Daoy (cell line): Measurements from ENCODE around the gene PHACTR4. TPM values are rescaled to one million over a fixed set of nuclear protein-coding genes. Genes with fewer than 3 reads are reported as not detected.
"Not testable (repeated sequence)": the region's sequence is repeated elsewhere in the genome, so short reads cannot be mapped to it uniquely, and the experiment has no call there.

Source experiments
- DNase-seq: peaks from one replicate; pipeline ENCODE4 v3.0.0-alpha.2; 2015; ENCODE audit warnings: low read depth
- total RNA-seq: library from RNA; depleted of rRNA; stranded (reverse); fragments of >200 nt; shearing (Covaris generic); gene quantifications from 2 replicates; pipeline ENCODE4 v1.2.3, GENCODE V29; 2014; rRNA removed

Gene PHACTR4
- 10.9 and 12.2 TPM in 2 replicates for total RNA-seq

DNA sequence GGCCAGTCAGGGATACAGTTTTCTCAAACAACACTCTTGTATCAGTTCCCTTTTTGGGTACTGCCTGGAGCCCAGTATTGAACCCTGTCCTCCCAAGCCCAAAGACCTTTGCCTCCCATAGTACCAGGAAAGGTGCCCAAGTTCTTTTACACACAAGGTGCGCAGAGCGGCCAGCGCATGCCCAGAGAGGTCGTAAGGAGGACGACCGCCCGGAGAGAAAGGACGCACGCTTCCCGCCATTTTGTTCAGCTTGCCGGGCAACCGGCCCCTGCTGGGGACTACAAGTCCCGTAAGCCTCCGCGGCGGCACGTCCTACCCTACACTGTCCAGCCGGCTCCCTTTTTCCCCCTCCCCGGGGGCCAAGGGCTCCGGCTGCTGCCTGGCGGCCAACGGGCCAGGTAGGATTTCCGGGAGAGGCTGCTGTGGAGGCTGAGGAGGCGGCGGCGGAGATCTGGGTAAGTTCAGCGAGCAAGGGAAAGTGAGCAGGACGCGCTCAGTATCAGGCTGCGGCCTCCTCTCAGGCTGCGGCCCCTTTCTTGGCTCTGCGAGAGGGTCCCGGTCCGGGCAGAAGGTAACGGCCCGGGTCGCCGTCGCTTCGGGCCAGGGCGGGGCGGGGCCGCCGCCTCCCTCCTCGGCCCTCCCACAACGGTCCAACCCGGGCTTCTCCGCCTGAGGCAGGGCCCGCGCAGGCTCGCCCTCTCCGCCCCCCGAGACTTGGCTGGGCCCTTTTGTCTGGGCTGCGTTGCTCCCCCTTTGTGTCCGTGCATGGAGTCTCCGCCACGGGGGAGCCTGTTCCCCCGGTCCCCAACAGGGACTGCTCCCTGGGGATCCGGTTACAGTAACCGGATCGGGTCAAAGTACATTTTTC is at the start of gene PHACTR4:
Gene PHACTR4, plus strand, starts transcription at position 370 of the 868 bp plus-strand sequence. CDS start 37,708 bp downstream, outside the sequence.
- DNase-seq: peak; percentile 96

DNA sequence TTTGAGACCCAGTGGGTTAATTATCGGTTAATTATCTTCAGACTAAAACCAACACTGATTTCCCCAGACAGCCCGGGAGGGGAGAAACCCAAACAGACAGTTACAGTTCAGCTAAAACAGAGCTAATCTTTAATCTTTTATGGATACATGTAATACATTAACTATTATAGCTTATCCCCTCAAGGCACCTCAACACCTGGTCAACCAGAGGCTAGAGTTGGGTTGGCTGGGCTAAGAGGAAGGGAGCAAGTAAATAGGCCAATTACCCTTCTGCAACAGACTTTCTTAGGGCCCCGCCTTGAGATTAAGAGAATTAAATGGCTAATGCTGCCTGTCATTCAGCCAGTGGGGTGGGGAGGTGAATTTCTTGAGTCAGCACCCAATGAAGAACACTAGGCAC is 47.3 kb upstream of the PHACTR4 start:
- no peak for DNase-seq

DNA sequence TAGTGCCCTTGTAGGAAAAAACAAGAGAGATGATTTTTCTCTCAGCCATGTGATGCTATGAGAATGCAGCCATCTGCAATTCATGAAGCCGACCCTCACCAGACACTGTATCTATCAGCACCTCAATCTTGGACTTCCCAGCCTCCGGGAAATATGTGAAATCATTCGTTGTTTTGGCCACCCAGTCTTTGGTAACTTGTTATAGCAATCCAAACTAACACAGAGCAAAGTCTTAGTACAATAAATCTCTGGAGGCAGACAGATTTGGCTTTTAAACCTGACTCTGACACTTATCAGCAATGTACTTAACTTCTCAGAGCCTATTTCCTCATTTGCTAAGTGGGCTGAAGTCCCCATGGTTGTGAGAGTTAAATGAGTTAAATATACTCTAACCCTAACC is 45.8 kb upstream of the PHACTR4 start:
- DNase-seq: no peak

DNA sequence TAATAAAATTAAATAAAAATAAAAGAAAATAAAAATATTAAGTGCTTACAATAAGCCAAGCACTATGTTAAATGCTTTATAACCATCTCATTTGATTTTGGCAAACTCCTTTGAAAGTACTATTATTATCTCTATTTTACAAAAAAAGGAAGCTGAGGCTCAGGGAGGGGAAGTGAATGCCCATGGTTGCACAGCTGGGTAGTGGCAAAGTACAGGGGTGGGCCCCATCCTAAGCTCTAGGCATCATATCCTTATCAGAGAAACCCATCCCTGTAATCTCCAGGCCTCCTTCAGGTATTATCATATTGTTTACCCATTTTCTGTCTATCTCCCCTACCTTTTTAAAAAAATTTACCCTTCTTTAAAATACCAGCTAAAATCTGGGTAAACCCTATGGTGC is 43.0 kb upstream of the PHACTR4 start:
- no peak for DNase-seq

DNA sequence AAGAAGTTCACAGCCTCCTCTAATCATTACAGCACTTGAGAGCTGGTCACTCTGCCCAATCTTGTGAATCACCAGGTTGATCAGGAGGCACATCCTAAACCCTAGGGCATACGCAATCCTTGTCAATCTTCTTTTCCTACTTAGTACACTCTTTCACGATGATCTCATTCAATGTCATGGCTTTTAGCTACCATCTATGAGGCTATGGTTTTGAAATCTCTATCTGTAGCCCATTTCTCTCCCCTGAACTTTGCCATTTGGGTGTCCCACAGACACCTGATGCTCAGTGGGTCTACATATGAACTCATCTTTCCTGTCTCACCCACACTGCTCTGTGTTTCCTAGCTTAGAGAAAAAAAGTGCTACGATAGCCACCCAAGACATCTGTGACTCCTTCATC is 42.6 kb upstream of the PHACTR4 start:
- no peak for DNase-seq

DNA sequence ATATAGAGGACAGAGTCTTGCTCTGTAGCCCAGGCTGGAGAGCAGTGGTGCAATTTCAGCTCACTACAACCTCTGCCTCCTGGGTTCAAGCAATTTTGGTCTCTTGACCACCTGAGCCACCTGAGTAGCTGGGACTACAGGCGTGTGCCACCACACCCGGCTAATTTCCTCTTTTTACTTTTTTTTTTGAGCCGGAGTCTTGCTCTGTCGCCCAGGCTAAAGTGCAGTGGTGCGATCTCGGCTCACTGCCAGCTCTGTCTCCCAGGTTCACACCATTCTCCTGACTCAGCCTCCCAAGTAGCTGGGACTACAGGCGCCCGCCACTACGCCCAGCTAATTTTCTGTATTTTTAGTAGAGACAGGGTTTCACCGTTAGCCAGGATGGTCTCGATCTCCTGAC is 42.1 kb upstream of the PHACTR4 start:
- DNase-seq: not testable (repeated sequence)

DNA sequence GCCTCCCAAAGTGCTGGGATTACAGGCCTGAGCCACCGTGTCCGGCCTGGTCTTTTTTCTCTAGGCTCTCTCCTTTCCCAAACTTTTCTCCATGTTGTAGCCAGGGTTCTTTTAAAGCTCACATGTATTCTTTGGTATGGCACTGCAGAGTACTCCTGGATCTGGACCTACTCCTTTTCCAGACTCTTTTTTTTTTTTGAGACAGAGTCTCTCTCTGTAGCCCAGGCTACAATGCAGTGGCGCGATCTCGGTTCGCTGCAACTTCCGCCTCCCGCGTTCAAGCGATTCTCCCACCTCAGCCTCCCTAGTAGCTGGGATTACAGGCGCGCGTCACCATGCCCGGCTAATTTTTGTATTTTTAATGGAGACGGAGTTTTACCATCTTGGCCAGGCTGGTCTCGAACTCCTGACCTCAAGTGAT is 41.3 kb upstream of the PHACTR4 start:
- DNase-seq: no peak

DNA sequence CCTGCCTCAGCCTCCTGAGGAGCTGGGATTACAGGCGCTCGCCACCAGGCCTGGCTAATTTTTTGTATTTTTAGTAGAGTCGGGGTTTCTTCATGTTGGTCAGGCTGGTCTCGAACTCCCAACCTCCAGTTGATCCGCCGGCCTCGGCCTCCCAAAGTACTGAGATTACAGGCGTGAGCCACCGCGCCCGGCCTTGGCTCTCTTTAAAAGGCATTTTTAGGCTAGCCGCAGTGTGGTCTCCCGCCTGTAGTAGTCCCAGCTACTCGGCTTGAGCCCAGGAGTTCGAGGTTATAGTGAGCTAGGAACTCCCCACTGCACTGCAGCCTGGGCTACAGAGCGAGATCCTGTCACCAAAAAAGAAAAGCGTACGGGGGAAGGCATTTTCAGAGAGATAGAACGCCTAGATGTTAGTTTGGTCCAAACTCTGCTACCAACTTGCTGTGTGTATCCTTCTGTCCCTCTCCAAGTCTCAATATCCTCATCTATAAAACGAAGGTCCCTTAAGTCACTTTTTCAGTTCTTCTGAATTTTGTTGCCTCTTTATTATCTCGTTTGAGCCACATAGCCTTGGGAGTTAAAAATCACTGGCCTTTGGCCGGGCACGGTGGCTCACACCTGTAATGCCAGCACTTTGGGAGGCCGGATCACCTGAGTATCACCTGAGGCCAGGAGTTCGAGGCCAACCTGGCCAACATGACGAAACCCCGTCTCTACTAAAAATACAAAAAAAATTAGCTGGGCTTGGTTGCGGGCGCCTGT is 40.0 kb upstream of the PHACTR4 start:
- DNase-seq: peak; percentile 26

DNA sequence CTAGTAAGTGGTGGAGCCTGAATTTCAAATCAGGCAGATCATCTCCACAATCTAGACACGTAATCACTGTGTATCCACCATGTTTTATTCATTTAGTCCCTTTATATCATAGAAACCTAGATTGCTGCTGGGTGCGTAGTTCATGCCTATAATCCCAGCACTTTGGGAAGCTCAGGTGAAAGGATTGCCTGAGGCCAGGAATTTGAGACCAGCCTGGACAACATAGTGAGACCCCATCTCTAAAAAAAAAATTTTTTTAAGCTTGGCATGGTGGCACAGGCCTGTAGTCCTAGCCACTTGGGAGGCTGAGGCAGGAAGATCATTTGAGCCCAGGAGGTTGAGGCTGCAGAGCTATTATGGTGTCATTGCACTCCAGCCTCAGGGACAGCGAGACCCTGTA is 30.6 kb upstream of the PHACTR4 start:
- DNase-seq: no peak

DNA sequence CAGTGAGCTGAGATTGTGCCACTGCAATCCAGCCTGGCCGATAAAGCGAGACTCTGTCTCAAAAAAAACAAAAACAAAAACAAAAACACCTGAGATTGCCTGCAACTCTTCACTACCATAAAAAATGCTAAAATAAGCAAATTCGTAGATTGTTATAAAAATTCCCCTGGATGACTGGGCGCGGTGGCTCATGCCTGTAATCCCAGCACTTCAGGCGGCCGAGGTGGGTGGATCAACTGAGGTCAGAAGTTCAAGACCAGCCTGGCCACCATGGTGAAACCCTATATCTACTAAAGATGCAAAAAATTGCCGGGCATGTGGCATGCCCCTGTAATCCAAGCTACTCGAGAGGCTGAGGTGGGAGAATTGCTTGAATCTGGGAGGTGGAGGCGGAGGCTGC is 30.0 kb upstream of the PHACTR4 start:
- no peak for DNase-seq

DNA sequence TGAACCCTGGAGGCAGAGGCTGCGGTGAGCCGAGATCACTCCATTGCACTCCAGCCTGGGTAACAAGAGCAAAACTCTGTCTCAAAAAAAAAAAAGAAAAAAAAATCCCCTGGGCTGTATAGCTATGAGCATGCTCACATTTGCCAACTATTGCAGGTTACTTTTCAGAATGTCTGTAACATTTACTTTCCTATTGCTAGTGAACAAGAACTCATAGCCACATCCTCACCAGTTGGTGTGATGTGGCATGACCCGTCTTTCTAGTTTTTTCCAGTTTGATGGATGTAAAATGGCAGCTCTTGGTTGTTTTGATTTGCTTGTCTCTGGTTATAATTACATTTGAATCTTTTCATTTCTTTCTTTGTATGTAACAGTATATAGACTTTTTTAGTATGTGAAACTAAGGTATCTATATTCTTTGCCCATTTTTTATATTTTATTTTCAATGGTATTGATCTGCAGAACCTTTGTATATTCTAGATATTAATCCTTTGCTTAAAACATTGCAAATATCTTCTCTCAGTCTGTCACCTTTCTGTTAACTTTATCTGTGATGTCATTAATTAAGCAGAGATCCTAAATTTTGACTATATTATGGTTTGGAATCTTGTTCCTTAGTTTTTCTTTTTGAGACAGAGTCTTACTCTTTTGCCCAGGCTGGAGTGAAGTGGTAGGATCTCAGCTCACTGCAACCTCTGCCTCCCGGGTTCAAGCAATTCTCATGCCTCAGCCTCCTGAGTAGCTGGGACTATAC is 29.1 kb upstream of the PHACTR4 start:
- no peak for DNase-seq

DNA sequence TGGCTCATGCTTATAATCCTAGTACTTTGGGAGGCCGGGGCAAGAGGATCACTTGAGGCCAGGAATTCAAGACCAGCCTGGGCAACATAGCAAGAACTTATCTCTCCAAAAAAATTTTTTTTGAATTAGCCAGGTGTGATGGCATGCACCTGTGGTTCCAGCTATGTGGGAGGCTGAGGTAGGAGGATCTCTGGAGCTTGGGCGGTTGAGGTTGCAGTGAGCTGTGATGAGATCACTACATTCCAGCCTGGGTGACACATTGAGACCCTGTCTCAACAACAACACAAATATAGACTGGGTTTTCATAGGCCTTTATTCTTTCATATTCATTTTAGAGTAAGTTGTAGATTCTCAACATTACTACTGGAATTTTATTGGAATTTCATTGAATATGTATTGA is 27.9 kb upstream of the PHACTR4 start:
- peak; percentile 75 for DNase-seq

DNA sequence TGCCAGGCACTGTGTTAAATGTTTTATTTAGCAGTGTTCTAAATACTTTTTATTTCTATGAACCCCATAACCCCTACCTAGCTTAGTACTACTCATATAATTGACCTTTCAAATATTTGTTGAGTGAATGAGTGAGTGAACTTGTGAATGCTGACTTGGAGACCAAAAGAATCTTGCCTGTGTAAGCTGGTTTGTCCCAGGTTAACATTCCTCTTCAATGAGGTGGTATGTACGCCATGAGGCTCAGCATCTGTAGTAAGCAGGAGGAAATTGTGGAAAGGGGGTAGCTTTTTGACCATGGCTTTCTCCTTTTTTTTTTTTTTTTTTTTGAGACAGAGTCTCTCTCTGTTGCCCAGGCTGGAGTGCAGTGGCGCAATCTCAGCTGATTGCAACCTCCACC is 26.1 kb upstream of the PHACTR4 start:
- DNase-seq: peak; percentile 26

DNA sequence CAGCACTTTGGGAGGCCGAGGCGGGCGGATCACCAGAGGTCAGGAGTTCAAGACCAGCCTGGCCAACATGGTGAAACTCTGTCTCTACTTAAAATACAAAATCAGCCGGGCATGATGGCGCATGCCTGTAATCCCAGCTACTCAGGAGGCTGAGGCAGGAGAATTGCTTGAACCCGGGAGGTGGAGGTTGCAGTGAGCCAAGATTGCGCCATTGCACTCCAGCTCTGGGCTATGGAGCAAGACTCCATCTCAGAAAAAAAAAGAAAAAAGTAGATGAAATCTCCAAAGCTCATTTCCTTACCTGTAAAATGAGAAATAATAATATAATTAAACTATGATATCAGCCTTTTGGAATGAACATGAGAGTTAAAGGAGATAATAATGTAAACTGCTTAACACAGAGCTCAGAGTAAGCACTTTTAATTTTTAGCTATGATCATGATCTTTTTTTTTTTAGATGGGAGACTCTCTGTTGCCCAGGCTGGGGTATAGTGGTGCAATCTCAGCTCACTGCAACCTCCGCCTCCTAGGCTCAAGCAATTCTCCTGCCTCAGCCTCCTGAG is 16.2 kb upstream of the PHACTR4 start:
- not testable (repeated sequence) for DNase-seq

DNA sequence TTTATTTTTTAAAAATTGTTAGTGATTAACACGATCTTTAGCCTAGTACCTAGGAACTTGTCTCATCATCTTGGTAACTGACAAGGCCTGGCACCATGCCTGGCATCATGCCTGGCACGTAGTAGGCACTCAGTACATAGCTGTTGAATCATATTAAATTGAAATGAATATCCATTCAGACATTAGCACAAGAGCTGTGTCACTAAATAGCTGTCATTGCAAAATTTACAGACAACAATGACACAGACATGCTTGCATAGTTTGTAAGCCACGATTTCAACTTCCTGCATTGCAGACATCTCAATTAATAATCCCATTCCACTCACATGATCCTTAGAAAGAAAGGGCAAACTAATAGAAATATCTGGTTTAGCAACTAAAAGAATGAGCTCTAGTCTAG is 15.4 kb upstream of the PHACTR4 start:
- no peak for DNase-seq

DNA sequence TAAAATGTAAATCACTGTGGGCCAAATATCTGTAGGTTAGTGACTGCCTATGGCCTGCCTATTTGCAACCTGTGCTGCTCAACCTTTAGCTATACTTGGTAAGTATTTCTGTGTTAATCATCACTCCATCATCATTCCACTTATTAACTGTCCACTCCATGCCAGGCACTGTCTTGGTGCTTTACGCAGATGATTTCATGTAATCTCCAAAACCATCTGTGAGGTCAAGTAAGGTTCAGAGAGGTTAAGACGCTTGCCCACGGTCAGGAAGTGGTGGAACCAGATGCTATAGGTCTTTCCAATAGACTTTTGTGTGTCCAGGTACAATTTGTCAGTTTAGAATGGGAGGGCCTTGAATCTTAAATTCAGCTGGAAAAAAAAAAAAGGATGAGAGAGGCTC is 10.8 kb upstream of the PHACTR4 start:
- DNase-seq: no peak

DNA sequence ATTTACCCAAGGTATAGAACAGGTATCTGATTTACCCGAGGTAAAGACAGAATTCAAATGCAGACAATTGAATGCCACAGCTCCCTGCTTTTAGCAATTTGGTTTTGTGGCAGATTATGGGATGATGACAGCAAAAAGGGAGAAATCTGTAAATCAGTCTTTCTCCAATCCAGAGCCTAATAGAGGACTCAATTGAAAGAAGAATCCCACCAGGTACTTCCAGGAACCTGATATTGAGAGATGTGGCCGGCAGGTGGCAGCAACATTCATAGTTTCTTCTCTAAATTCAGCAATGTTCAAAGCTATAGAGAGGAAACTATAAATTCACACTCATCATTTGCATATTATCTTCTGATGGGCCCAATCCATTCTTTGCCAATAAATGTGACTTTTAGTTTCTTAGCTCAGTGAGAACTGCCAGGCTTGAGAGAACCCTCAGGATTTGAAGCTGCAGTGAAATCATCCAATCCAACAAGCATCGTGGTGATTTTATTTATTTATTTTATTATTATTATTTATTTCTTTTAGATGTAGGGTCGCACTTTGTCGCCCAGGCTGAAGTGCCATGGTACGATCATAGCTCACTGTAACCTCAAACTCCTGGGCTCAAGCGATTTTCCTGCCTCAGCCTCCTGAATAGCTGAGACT is 9.8 kb upstream of the PHACTR4 start:
- DNase-seq: peak; percentile 54

DNA sequence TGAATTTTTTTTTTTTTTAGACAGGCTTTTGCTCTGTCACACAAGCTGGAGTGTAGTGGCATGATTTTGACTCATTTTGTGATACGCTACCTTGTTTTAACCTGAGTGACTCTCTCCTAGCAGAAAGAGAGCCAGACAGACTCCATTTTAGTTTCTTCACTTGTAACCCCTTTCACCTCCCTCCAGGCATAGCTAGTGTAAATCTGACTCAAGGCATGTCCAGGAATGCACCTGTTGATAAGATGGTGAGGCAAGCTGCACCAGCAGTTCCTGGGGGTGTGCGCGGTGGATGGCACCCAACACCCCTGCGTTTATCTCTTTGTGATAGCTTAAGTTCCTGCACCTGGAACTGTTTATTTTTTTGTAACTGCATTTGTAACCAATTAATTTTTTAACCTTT is 4.7 kb upstream of the PHACTR4 start:
- DNase-seq: no peak

DNA sequence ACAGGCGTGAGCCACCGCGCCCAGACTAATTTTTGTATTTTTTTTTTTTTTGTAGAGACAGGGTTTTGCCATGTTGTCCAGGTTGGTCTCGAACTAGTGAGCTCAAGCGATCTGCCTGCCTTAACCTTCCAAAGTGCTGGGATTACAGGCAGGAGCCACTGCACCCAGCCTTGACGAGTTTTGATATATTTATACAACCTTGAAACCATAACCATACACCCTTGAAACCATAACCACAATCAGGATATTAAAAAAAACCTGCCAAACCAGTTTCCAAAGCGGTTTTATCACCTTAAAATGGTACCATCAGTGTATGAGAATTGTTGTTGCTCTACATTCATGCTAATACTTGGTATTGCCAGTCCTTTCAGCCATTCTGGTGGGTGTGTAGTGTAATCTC is 3.7 kb upstream of the PHACTR4 start:
- no peak for DNase-seq

DNA sequence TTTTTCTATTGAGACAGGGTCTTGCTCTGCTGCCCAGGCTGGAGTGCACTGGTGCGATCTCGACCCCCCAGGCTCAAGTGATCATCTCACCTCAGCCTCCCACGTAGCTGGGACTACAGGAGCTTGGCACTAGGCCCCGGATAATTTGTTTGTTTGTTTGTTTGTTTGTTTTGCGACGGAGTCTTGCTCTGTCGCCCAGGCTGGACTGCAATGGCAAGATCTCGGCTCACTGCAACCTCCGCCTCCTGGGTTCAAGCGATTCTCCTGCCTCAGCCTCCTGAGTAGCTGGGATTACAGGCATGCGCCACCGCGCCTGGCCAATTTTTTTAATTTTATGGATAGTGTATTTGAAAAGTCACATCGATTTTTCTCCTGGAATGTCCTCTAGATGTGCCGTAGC is 932 bp upstream of the PHACTR4 start:
- not testable (repeated sequence) for DNase-seq

DNA sequence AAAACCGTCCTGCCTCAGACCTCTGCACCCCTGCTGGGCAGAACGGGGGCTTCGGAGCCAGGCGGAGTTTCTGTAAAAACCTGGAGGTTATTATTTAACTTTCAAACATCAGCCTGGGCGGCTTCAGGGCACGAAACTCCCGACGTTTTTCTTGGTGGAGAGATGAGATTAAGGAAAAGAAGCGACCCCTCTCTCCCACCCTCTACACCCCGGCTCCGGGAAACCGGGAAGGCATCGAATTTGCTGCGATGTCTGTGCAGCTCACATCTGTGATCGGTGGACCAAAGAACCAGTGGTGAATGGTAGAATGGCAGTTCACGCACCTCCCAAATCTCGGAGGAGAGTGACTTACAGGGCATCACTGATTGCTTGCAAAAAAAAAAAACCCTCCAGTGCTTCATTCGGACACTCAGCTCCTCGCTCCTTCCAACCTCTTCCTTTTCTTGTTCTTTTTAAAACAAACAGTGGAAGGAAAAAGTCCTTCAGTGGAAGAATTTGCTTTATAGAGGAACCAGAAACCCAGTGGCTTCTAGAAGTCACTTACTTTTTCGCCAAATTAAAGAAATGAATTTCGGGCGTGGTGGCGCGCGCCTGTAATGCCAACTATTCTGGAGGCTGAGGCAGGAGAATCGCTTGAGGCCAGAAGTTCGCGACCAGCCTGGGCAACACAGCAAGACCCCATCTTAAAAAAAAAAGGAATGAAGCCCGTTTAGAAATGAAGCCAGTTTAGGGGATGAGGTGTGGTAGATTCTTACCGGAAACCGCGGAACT is 884 bp downstream of the PHACTR4 start:
- peak; percentile 50 for DNase-seq
